ENCODE results near the gene RABGAP1L.
A peak's percentile ranks its signal among the peaks of the same experiment; 100 is the strongest.

Gene RABGAP1L

GRCh38 chr1:174747613-174748012 lies 588.3 kb downstream of the RABGAP1L start:
- Histone ChIP-seq H3K9ac (ENCODE audit: low read length) (no peak overlapping the region), H3F3A (ENCODE audit: insufficient read depth) (peaks cover 11% of the 10 kb centered on the region), H3K4me2 (ENCODE audit: low read depth, low read length, poor library complexity, severe bottlenecking) (no peak overlapping the region), H2AFZ (ENCODE audit: low read depth, low read length, severe bottlenecking) (no peak overlapping the region), H4K20me1 (ENCODE audit: low read depth, low read length) (no peaks in the 10 kb centered on the region), H3K36me3 (ENCODE audit: low read length) (no peaks in the 10 kb centered on the region), H3K4me3 (ENCODE audit: insufficient read depth, low read length, poor library complexity, severe bottlenecking) (no peak overlapping the region), H3K27me3 (ENCODE audit: low read length) (no peaks in the 10 kb centered on the region), H3K9me3 (ENCODE audit: insufficient read depth, low read length) (no peaks in the 10 kb centered on the region), H3K27ac (ENCODE audit: low read depth, low read length) (no peak overlapping the region), H3K9me2 (replicated peaks; ENCODE audit: insufficient read depth, low read length) (no peaks in the 10 kb centered on the region), H3K79me2 (ENCODE audit: insufficient read depth, low read length) (no peaks in the 10 kb centered on the region)
- TF ChIP-seq CTCF (IDR thresholded peaks at IDR 0.05; ENCODE audit: insufficient read depth, low read length, poor library complexity, severe bottlenecking): peak; percentile 31
- TF ChIP-seq EZH2phosphoT487 (conservative IDR thresholded peaks at IDR 0.05; ENCODE audit: low read length): no peak

GRCh38 chr1:174748586-174748985 lies 589.3 kb downstream of the RABGAP1L start:
- H3K79me2 ChIP-seq (ENCODE audit: insufficient read depth, low read length): no peaks in the 10 kb centered on the region
- H3F3A ChIP-seq (ENCODE audit: insufficient read depth): peaks cover 1% of the 10 kb centered on the region; the same call in 1 of the 2 replicates
- H3K9me2 ChIP-seq (replicated peaks; ENCODE audit: insufficient read depth, low read length): no peaks in the 10 kb centered on the region
- TF ChIP-seq EZH2phosphoT487 (conservative IDR thresholded peaks at IDR 0.05; ENCODE audit: low read length) (no peak), CTCF (IDR thresholded peaks at IDR 0.05; ENCODE audit: insufficient read depth, low read length, poor library complexity, severe bottlenecking) (no peak)
- no peak overlapping the region for H3K9ac ChIP-seq (ENCODE audit: low read length)
- no peak overlapping the region for H3K4me3 ChIP-seq (ENCODE audit: insufficient read depth, low read length, poor library complexity, severe bottlenecking)
- H3K27me3 ChIP-seq (ENCODE audit: low read length): no peaks in the 10 kb centered on the region
- H4K20me1 ChIP-seq (ENCODE audit: low read depth, low read length): no peaks in the 10 kb centered on the region
- H2AFZ ChIP-seq (ENCODE audit: low read depth, low read length, severe bottlenecking): no peak overlapping the region
- no peak overlapping the region for H3K4me2 ChIP-seq (ENCODE audit: low read depth, low read length, poor library complexity, severe bottlenecking)
- H3K9me3 ChIP-seq (ENCODE audit: insufficient read depth, low read length): no peaks in the 10 kb centered on the region
- H3K36me3 ChIP-seq (ENCODE audit: low read length): no peaks in the 10 kb centered on the region
- H3K27ac ChIP-seq (ENCODE audit: low read depth, low read length): no peak overlapping the region

- Histone ChIP-seq H3K27ac (ENCODE audit: low read depth, low read length) (no peak overlapping the region), H3K9me3 (ENCODE audit: insufficient read depth, low read length) (no peaks in the 10 kb centered on the region), H3K79me2 (ENCODE audit: insufficient read depth, low read length) (no peaks in the 10 kb centered on the region), H2AFZ (ENCODE audit: low read depth, low read length, severe bottlenecking) (no peak overlapping the region), H3K4me2 (ENCODE audit: low read depth, low read length, poor library complexity, severe bottlenecking) (no peak overlapping the region), H3K9me2 (replicated peaks; ENCODE audit: insufficient read depth, low read length) (no peaks in the 10 kb centered on the region), H3F3A (ENCODE audit: insufficient read depth) (no peaks in the 10 kb centered on the region), H3K4me3 (ENCODE audit: insufficient read depth, low read length, poor library complexity, severe bottlenecking) (no peak overlapping the region), H3K27me3 (ENCODE audit: low read length) (no peaks in the 10 kb centered on the region), H3K36me3 (ENCODE audit: low read length) (no peaks in the 10 kb centered on the region), H4K20me1 (ENCODE audit: low read depth, low read length) (no peaks in the 10 kb centered on the region), H3K9ac (ENCODE audit: low read length) (no peak overlapping the region)
- no peak for TF ChIP-seq EZH2phosphoT487 (conservative IDR thresholded peaks at IDR 0.05; ENCODE audit: low read length)
- no peak for TF ChIP-seq CTCF (IDR thresholded peaks at IDR 0.05; ENCODE audit: insufficient read depth, low read length, poor library complexity, severe bottlenecking)
Observed at GRCh38 chr1:174753131-174753530, 593.8 kb downstream of the RABGAP1L start.
